CD4-positive, alpha-beta T cell treated with Interleukin-4 for 4 hours (primary cell): ENCODE results near the gene STK35.

Experiments
- DNase-seq: peaks from one replicate; pipeline ENCODE4 v3.0.0-alpha.2; 2020

STK35 gene

GRCh38 chr20:2108498-2108897 lies 6.9 kb downstream of the STK35 start:
- DNase-seq, result no peak

GRCh38 chr20:2108987-2109386 lies 7.4 kb downstream of the STK35 start:
- DNase-seq, result no peak

- peak; percentile 10 for DNase-seq
Observed at GRCh38 chr20:2109425-2110210, 8.0 kb downstream of the STK35 start.

GRCh38 chr20:2112910-2113309 lies 11.3 kb downstream of the STK35 start:
- DNase-seq, result no peak

- no peak for DNase-seq
Observed at GRCh38 chr20:2114127-2114959, 12.7 kb downstream of the STK35 start.

- DNase-seq, result no peak
Observed at GRCh38 chr20:2114990-2115681, 13.5 kb downstream of the STK35 start.

- no peak for DNase-seq
Observed at GRCh38 chr20:2116170-2116940, 14.7 kb downstream of the STK35 start.

GRCh38 chr20:2118783-2119182 lies 17.2 kb downstream of the STK35 start:
- no peak for DNase-seq

- no peak for DNase-seq
Observed at GRCh38 chr20:2122936-2123335, 21.3 kb downstream of the STK35 start.

- DNase-seq, result no peak
Observed at GRCh38 chr20:2123720-2124119, 22.1 kb downstream of the STK35 start.

- DNase-seq, result no peak
Observed at GRCh38 chr20:2124564-2125213, 23.1 kb downstream of the STK35 start.

GRCh38 chr20:2125474-2126112 lies 24.0 kb downstream of the STK35 start:
- DNase-seq, result no peak

GRCh38 chr20:2127238-2127637 lies 25.6 kb downstream of the STK35 start:
- no peak for DNase-seq

- no peak for DNase-seq
Observed at GRCh38 chr20:2128542-2128941, 26.9 kb downstream of the STK35 start.

- no peak for DNase-seq
Observed at GRCh38 chr20:2130062-2130591, 28.5 kb downstream of the STK35 start.

GRCh38 chr20:2130683-2131082 lies 29.1 kb downstream of the STK35 start:
- DNase-seq, result no peak

GRCh38 chr20:2131366-2131765 lies 29.7 kb downstream of the STK35 start:
- no peak for DNase-seq

GRCh38 chr20:2132461-2132901 lies 30.9 kb downstream of the STK35 start:
- DNase-seq, result no peak

- no peak for DNase-seq
Observed at GRCh38 chr20:2133318-2134183, 31.9 kb downstream of the STK35 start.

GRCh38 chr20:2135013-2135412 lies 33.4 kb downstream of the STK35 start:
- DNase-seq, result no peak
